GM12873 (cell line): ENCODE results near the gene SERGEF.

Experiments
- TF ChIP-seq, protein P1 (sequence below): IDR thresholded peaks from 2 replicates; pipeline ENCODE4 v1.5.1; 2012; ENCODE audit warnings: low read depth, mild to moderate bottlenecking, moderate library complexity, low read length, control low read depth; ENCODE audit not compliant: insufficient read depth; ENCODE audit errors: missing control alignments

Gene SERGEF

DNA sequence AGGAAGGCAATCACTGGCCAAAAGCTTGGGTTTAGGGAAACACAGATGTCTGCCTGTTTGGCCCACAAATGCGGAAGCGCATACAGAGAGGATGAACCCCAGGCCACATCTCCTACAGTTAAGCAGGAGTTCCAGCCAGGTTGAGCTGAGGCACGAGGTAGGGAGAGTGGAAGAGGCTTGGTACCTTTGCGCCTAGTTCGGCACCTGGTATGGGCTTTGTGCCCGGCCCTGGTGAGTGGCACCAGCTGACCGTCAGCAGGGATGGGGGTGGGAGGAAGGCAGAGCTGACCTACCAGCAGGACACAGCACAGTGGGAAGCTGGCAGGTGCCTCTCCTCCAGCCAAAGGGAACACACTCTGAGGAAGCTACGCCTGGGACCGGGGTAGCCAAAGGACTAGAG is 220.7 kb downstream of the SERGEF start:
- TF ChIP-seq, protein P1, sequence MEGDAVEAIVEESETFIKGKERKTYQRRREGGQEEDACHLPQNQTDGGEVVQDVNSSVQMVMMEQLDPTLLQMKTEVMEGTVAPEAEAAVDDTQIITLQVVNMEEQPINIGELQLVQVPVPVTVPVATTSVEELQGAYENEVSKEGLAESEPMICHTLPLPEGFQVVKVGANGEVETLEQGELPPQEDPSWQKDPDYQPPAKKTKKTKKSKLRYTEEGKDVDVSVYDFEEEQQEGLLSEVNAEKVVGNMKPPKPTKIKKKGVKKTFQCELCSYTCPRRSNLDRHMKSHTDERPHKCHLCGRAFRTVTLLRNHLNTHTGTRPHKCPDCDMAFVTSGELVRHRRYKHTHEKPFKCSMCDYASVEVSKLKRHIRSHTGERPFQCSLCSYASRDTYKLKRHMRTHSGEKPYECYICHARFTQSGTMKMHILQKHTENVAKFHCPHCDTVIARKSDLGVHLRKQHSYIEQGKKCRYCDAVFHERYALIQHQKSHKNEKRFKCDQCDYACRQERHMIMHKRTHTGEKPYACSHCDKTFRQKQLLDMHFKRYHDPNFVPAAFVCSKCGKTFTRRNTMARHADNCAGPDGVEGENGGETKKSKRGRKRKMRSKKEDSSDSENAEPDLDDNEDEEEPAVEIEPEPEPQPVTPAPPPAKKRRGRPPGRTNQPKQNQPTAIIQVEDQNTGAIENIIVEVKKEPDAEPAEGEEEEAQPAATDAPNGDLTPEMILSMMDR = no peak

DNA sequence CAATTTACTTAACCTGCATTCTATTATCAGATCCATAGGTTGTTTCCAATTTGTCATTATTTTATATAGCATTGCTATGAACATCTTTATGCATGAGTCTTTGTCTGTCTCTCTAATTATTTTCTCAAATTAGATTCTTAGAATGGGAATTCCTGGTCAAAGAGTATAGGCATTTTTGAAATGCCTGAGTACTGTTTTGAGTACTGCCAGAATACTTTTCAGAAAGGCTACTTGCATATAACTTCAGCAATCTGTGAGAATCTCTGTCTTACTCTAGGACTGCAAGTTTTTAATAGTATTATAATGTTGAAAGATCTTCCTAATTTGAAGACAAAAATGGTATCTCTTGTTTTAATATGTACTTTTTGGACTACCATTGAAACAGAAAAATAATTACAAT is 221.7 kb downstream of the SERGEF start:
- TF ChIP-seq, protein P1 = no peak

DNA sequence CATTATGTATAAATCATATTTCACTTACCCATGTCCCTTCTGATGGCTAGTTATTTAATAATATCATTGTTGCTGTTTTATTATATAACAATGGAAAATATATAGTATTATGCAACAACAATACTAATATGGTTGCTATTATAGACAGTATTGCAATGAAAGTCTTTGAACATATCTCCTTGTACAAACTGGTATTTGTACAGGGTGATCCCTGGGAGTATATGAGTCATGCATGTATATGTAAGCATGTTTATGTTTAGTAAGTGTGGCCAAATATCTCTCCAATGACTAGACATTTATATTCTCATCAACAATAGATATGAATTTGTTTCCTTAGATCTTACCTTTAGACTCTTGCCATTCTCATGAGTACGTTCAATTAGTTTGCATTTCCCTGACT is 222.4 kb downstream of the SERGEF start:
- TF ChIP-seq, protein P1 = no peak

DNA sequence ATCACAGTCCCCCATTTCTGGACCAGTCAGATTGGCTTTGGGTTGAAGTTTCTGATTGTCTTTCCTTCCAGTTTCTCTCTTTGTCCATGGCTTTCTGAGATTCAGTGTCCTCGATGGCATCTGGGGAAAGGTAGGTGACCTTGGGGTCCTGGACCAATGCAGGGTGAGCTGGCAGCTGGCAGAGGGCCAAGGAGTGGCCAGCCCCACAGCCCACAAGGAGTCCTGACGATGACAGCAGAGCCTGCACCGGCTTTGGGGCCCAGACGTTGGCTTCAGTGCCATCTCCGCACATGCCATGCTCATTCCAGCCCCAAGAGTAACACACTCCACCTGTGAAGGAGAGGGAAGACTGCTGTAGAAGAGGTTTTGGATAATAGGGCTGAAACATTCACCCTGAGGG is 224.8 kb downstream of the SERGEF start:
- TF ChIP-seq, protein P1 = no peak

DNA sequence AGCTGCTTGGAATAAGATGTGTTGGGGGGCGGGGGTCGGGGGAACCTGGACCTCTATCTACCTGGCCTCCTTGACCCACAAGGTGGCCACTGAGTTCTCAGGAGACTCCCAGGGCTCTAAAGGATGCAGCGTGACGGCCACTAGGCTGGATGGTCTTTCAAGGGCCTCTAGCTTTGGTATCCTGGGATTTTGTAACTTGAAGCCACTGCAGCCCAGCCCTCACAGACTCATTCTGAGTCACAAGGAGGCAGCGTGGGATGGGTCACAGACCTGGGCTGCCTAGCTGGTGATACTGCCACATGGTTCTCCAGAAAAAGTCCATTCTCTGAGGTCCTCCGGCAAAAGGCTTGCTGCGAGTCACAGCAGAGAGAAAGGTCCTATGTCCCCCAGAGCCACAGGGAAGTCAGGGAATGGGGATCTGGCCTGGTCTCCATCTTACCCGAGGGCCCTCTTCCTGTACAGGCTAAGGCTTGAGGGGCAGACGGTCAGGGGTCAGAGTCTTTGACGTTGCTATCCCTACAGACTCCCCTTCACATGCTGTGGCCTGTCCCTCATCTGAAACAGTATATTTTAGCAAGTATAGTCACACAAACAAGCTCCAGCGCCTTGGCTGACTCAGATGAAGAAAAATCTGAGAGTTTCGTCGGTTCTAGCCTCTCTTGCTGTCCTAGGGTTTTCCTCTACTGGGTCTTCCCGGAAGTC is 225.9 kb downstream of the SERGEF start:
- TF ChIP-seq, protein P1 = no peak

DNA sequence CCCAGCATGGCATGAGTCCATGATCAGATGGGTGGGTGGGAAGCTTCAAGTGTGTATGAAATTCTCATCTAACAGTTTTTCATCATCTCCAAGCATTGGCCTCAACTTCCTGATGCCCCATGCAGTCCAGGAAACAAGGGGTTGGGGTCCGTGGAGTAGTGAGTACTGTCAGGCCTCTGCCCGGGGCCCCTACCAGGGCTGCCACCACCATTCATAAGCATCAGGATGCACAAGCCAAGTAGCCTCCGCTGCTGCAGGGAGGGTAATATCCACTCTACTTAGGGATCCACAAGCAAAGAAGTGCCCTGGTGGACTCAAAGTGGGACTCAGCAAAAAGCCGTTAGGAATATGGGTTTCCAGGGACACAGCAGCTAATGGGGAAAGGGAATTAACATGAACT is 229.0 kb downstream of the SERGEF start:
- TF ChIP-seq, protein P1 = no peak

DNA sequence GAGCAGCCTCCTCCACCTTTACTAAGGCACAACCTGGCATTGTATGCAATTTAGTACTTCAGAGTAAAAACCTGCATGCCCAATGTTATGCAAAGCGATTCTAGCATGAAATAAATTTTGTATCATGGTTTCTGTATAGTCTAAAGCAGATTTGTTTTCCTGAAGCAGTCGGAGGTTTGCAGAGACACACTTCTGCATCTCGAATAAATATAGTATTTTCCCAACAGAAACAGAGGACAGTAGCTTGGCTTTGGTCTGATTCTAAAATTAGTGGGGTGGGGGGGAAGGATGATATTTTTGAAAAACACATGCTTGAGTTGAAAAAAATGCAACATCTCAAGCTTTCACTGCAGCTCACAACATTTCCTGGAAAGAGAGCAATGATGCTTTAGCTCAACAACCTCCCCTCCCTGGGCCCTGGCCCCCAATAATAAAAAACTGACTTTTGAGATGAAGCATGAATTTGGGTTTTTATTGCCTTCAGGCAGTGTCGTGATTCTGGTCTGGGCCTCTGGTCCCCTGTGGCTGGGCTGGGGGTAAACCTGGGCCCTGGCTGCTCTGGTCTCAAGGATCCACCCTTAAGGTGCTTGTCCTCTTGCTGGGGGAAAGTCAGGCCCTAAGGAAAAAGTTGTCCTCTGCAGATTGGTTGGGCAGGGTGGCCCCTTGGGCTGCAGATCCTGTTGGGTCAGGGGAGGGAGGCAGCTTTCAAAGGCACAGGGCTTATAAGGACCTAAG is 230.1 kb downstream of the SERGEF start:
- TF ChIP-seq, protein P1 = no peak
